Measurements from ENCODE around the gene NLGN1. TPM values are rescaled to one million over a fixed set of nuclear protein-coding genes. Genes with fewer than 3 reads are reported as not detected.

The NLGN1 gene
- total RNA-seq, 4 donors from 2014 or later = 0.80 to 4.4 (median 1.8) TPM

DNA sequence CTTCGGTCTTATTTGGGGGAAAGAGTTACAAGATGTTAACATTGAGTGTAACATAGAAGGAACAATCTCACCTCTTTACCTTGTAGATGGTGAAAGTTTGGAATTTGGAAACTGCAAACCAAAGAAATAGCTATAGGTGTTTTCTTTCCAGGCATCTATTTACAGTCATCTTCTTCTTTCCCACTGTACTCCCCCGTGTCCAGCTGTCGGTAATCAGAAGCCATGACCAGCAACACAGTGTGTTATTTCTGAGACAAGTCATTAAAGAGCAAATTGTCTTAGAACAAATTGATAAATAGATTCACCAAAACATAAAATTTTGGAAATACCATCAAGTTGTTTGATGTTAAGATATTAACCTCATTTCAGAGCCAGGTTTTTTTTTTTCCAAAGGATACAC lies 871.0 kb downstream of the NLGN1 start:
- 84 to 88% methylated on average over 3 of the region's 3 CpGs for WGBS, 2 donors
- no peak for TF ChIP-seq POLR2A (IDR thresholded peaks at IDR 0.05)
- TF ChIP-seq CTCF (IDR thresholded peaks at IDR 0.05) = no peak
- no peak for DNase-seq (ENCODE audit: low spot score in 2 of 2)
- H3K4me3 ChIP-seq (ENCODE audit: low read depth, poor library complexity, severe bottlenecking) = no peak overlapping the region
- intact Hi-C loops (cut with DNase I; ENCODE audit: low total_unique reads) = no loop called here

- TF ChIP-seq CTCF (IDR thresholded peaks at IDR 0.05) = no peak
- no peak for TF ChIP-seq POLR2A (IDR thresholded peaks at IDR 0.05)
- DNase-seq (ENCODE audit: low spot score in 2 of 2) = no peak
- H3K4me3 ChIP-seq (ENCODE audit: low read depth, poor library complexity, severe bottlenecking) = no peak overlapping the region
- intact Hi-C loops (cut with DNase I; ENCODE audit: low total_unique reads) = no loop called here
- WGBS, 2 donors = 61 to 62% methylated on average over 2 of the region's 2 CpGs
Measured at GRCh38 chr3:174270841-174271240, 873.3 kb downstream of the NLGN1 start.

- DNase-seq (ENCODE audit: low spot score in 2 of 2) = no peak
- 88 to 92% methylated on average over 2 of the region's 2 CpGs for WGBS, 2 donors
- intact Hi-C loops (cut with DNase I; ENCODE audit: low total_unique reads) = no loop called here
- H3K4me3 ChIP-seq (ENCODE audit: low read depth, poor library complexity, severe bottlenecking) = no peak overlapping the region
- no peak for TF ChIP-seq POLR2A (IDR thresholded peaks at IDR 0.05)
- no peak for TF ChIP-seq CTCF (IDR thresholded peaks at IDR 0.05)
Measured at GRCh38 chr3:174275336-174275735, 877.8 kb downstream of the NLGN1 start.

DNA sequence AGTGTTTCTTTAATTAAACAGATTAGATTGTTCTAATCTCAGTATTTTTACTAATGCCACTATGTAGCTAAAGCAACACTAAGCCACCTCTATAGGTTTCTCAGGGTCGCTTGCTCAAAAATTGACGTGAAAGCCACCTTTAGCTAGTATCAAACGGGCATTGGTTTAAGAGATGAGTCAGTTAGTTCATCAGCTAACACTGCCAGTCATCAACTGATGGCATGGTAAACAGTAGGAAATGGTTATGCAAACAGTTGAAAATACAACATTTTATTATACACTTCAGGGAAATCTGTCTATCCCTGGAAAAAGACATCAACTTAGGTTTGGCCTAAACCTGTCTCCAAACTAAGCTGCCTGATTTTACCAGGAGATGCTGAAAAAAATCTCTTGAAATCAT lies 879.3 kb downstream of the NLGN1 start:
- intact Hi-C loops (cut with DNase I; ENCODE audit: low total_unique reads) = no loop called here
- no peak for DNase-seq (ENCODE audit: low spot score in 2 of 2)
- WGBS, 2 donors = 88 to 93% methylated on average over 3 of the region's 3 CpGs
- H3K4me3 ChIP-seq (ENCODE audit: low read depth, poor library complexity, severe bottlenecking) = no peak overlapping the region
- TF ChIP-seq POLR2A (IDR thresholded peaks at IDR 0.05) = no peak
- TF ChIP-seq CTCF (IDR thresholded peaks at IDR 0.05) = no peak

DNA sequence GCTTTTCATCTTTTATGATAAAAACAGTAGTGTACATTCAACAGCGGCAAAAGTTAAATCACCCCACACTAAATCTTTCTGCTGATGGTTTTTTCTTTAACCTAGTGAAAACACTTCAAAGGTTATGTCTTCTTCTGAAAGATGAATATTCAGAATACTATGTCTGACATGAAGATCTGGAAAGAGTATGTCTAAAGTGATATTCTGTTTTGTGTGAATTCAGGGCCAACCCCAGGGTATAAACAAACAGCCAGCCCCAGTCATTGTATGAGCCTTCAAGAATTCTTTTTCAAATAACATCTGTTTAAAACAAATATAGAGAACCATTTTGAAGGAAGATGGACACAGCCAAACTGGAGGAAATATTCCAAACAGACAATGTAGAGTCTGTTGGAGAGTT lies 880.5 kb downstream of the NLGN1 start:
- no peak for DNase-seq (ENCODE audit: low spot score in 2 of 2)
- 54 to 58% methylated on average over 1 of the region's 1 CpG for WGBS, 2 donors
- intact Hi-C loops (cut with DNase I; ENCODE audit: low total_unique reads) = no loop called here
- H3K4me3 ChIP-seq (ENCODE audit: low read depth, poor library complexity, severe bottlenecking) = no peak overlapping the region
- TF ChIP-seq CTCF (IDR thresholded peaks at IDR 0.05) (no peak), POLR2A (IDR thresholded peaks at IDR 0.05) (no peak)

- TF ChIP-seq POLR2A (IDR thresholded peaks at IDR 0.05) (no peak), CTCF (IDR thresholded peaks at IDR 0.05) (no peak)
- H3K4me3 ChIP-seq (ENCODE audit: low read depth, poor library complexity, severe bottlenecking) = no peak overlapping the region
- WGBS, 2 donors = 89 to 91% methylated on average over 3 of the region's 3 CpGs
- intact Hi-C loops (cut with DNase I; ENCODE audit: low total_unique reads) = no loop called here
- DNase-seq (ENCODE audit: low spot score in 2 of 2) = no peak
Measured at GRCh38 chr3:174280186-174280585, 882.6 kb downstream of the NLGN1 start.

Measured in lower leg skin (tissue), 4 donors.